A549 (cell line): ENCODE measurements around the gene RAI14. TPM values are rescaled to one million over a fixed set of nuclear protein-coding genes. Genes with fewer than 3 reads are reported as not detected.

Experiments used
- ATAC-seq, 2 experiments: fragments of 200-7000 bp in 1 of 2; fragments of >200 bp in 1 of 2; cut with Nextera tagmentation in 1 of 2; cut with Tn5 transposase in 1 of 2; 3 replicates each; pipeline versions ENCODE4 v1.8.0 to v1.9.1; 2018 to 2020; ENCODE audit warnings: mild to moderate bottlenecking in 1 of 2, moderate library complexity in 1 of 2
- CTCF ChIA-PET: fragments of 300-600 bp; sonication (Branson Sonifier 250); formaldehyde crosslinking; extraction: SDS; loops from one replicate; lab custom pipeline; 2021; ENCODE audit warnings: antibody characterized with exemption, inconsistent platforms; lab: Yijun Ruan, JAX
- POLR2A ChIA-PET: fragments of 350-600 bp; formaldehyde crosslinking; extraction: SDS; loops from one replicate; lab custom pipeline; 2021; ENCODE audit warnings: antibody characterized with exemption, inconsistent platforms; lab: Yijun Ruan, JAX
- DNase-seq, 2 experiments: peaks; one replicate each; pipeline versions ENCODE4 v3.0.0 to v3.0.0-alpha.2; 2011 to 2016; ENCODE audit warnings: low read depth in 1 of 2, low spot score in 1 of 2
- FAIRE-seq: peaks from 2 replicates; lab custom pipeline; 2011; peaks lifted over from hg19 to GRCh38; lab: Jason Lieb, UNC
- H3K27ac ChIP-seq, 2 experiments: fragments of >200 bp; sonication (Bioruptor Twin); formaldehyde crosslinking; 3 replicates each; pipeline ENCODE4 v1.5.1; 2016 to 2017
- H3K4me1 ChIP-seq: fragments of >200 bp; sonication (Bioruptor Twin); formaldehyde crosslinking; 3 replicates; pipeline ENCODE4 v1.6.1; 2016
- H3K4me2 ChIP-seq: fragments of >200 bp; sonication (Bioruptor Twin); formaldehyde crosslinking; 3 replicates; pipeline ENCODE4 v1.6.1; 2016
- H3K4me3 ChIP-seq: fragments of >200 bp; sonication (Bioruptor Twin); formaldehyde crosslinking; 3 replicates; pipeline ENCODE4 v1.5.1; 2016
- H3K9me3 ChIP-seq: fragments of >200 bp; sonication (Bioruptor Twin); formaldehyde crosslinking; 3 replicates; pipeline ENCODE4 v1.6.1; 2016
- CBX2 ChIP-seq: fragments of 200-600 bp; sonication (generic); IDR thresholded peaks from 2 replicates; pipeline ENCODE4 v1.6.1; 2016; ENCODE audit warnings: low read depth, mild to moderate bottlenecking, borderline replicate concordance
- CEBPB ChIP-seq, 2 experiments: fragments of >200 bp in 1 of 2; sonication (Bioruptor Twin) in 1 of 2; formaldehyde crosslinking in 1 of 2; IDR thresholded peaks; 2 replicates each; pipeline ENCODE4 v1.6.1; 2012 to 2016
- EHF ChIP-seq: fragments of 250-450 bp; sonication (Bioruptor Pico); IDR thresholded peaks from 2 replicates; pipeline ENCODE4 v1.5.0; 2020; ENCODE audit warnings: mild to moderate bottlenecking
- EP300 ChIP-seq, 2 experiments: fragments of >200 bp; sonication (Bioruptor Twin); formaldehyde crosslinking; IDR thresholded peaks; 2 replicates in 1 of 2; 3 replicates in 1 of 2; pipeline ENCODE4 v1.6.1; 2016 to 2017
- FOSL2 ChIP-seq, 2 experiments: fragments of 450-650 bp in 1 of 2; fragments of >200 bp in 1 of 2; sonication (Bioruptor Twin) in 1 of 2; formaldehyde crosslinking; IDR thresholded peaks; 2 replicates each; pipeline versions ENCODE4 v1.5.0 to v1.6.1; 2016 to 2020; ENCODE audit warnings: mild to moderate bottlenecking in 1 of 2, moderate library complexity in 1 of 2
- FOXS1 ChIP-seq: fragments of 250-450 bp; sonication (Bioruptor Pico); IDR thresholded peaks from 2 replicates; pipeline ENCODE4 v1.5.0; 2020; ENCODE audit warnings: mild to moderate bottlenecking, moderate library complexity
- GATA3 ChIP-seq: IDR thresholded peaks from 2 replicates; pipeline ENCODE4 v1.6.1; 2012; ENCODE audit warnings: borderline replicate concordance
- HOXB5 ChIP-seq: fragments of 250-450 bp; sonication (Bioruptor Pico); IDR thresholded peaks from 2 replicates; pipeline ENCODE4 v1.5.0; 2020; ENCODE audit warnings: mild to moderate bottlenecking, moderate library complexity
- JUN ChIP-seq, 2 experiments: fragments of >200 bp; sonication (Bioruptor Twin); formaldehyde crosslinking; IDR thresholded peaks; 2 replicates in 1 of 2; 3 replicates in 1 of 2; pipeline ENCODE4 v1.6.1; 2016 to 2017
- JUNB ChIP-seq: fragments of >200 bp; sonication (Bioruptor Twin); formaldehyde crosslinking; IDR thresholded peaks from 2 replicates; pipeline ENCODE4 v1.6.1; 2016
- KDM1A ChIP-seq: fragments of 200-600 bp; sonication (generic); IDR thresholded peaks from 2 replicates; pipeline ENCODE4 v1.6.1; 2016; ENCODE audit warnings: low read depth, mild to moderate bottlenecking
- NFE2L2 ChIP-seq: fragments of 150-350 bp; conservative IDR thresholded peaks from 2 replicates; pipeline ENCODE4 v1.6.1; 2014; ENCODE audit warnings: low read length
- RAD21 ChIP-seq, 2 experiments: fragments of >200 bp in 1 of 2; sonication (Bioruptor Twin) in 1 of 2; formaldehyde crosslinking in 1 of 2; IDR thresholded peaks in 1 of 2; conservative IDR thresholded peaks in 1 of 2; 2 replicates in 1 of 2; 3 replicates in 1 of 2; pipeline ENCODE4 v1.6.1; 2012 to 2018; ENCODE audit warnings: inconsistent platforms in 1 of 2
- RARB ChIP-seq: fragments of 250-450 bp; sonication (Bioruptor Pico); IDR thresholded peaks from 2 replicates; pipeline ENCODE4 v1.8.0; 2021; ENCODE audit warnings: mild to moderate bottlenecking, moderate library complexity
- SMC3 ChIP-seq: fragments of >200 bp; sonication (Bioruptor Twin); formaldehyde crosslinking; IDR thresholded peaks from 3 replicates; pipeline ENCODE4 v1.6.1; 2018; ENCODE audit warnings: inconsistent platforms
- TP53 ChIP-seq: fragments of 250-450 bp; sonication (Bioruptor Pico); IDR thresholded peaks from 2 replicates; pipeline ENCODE4 v1.5.0; 2021; ENCODE audit warnings: mild to moderate bottlenecking, moderate library complexity
- ZC3H11A ChIP-seq: fragments of 450-650 bp; IDR thresholded peaks from 2 replicates; pipeline ENCODE4 v1.6.1; 2014; ENCODE audit warnings: antibody characterized with exemption, mild to moderate bottlenecking
- ZSCAN20 ChIP-seq: fragments of 250-450 bp; sonication (Bioruptor Pico); IDR thresholded peaks from 2 replicates; pipeline ENCODE4 v1.8.0; 2022; ENCODE audit warnings: mild to moderate bottlenecking, moderate library complexity
- WGBS: methylation state at CpG from one replicate; pipeline ENCODE4 v1.1.6; 2017; ENCODE audit errors: missing lambda C conversion rate; 5-methylcytosine and 5-hydroxymethylcytosine counted together
- polyA plus RNA-seq, 4 experiments: library from polyadenylated mRNA; depleted of rRNA in 3 of 4; stranded (reverse); fragments of >200 nt; fragmentation: RNase III in 1 of 4; extraction: RNeasy Plus Mini Kit Qiagen cat#74134 plus additional on column Dnase treatment in 1 of 4; gene quantifications; 2 replicates in 3 of 4; 3 replicates in 1 of 4; pipeline ENCODE4 v1.2.3, GENCODE V29; 2011 to 2017
- TF ChIP-seq, protein P1 (sequence below): IDR thresholded peaks from 2 replicates; pipeline ENCODE4 v1.6.1; 2012
- TF ChIP-seq, protein P2 (sequence below): fragments of 200-600 bp; sonication (generic); IDR thresholded peaks from 2 replicates; pipeline ENCODE4 v1.6.1; 2016; ENCODE audit warnings: antibody characterized with exemption, mild to moderate bottlenecking, moderate library complexity
- TF ChIP-seq, protein P3 (sequence below): fragments of 250-450 bp; sonication (Bioruptor Pico); IDR thresholded peaks from 2 replicates; pipeline ENCODE4 v1.5.0; 2020; ENCODE audit warnings: low read depth, mild to moderate bottlenecking, moderate library complexity

Gene RAI14
- polyA plus RNA-seq, 2 of the 4 experiments (the other 2 are of a cell fraction): 71.9 to 97.7 TPM

GRCh38 chr5:34608368-34608767, 47.8 kb upstream of the RAI14 start:
- POLR2A ChIA-PET: interaction anchor here (1.5 to 2.8 kb wide), 4 partner anchors 9 to 79 kb away, joined by 6 to 22 read pairs (median 8); partner anchors contain the start of gene RAI14
- TF ChIP-seq, protein P1, sequence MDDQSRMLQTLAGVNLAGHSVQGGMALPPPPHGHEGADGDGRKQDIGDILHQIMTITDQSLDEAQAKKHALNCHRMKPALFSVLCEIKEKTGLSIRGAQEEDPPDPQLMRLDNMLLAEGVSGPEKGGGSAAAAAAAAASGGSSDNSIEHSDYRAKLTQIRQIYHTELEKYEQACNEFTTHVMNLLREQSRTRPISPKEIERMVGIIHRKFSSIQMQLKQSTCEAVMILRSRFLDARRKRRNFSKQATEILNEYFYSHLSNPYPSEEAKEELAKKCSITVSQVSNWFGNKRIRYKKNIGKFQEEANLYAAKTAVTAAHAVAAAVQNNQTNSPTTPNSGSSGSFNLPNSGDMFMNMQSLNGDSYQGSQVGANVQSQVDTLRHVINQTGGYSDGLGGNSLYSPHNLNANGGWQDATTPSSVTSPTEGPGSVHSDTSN: no peak
- TF ChIP-seq, all 56 proteins: peak for 0
- no peak overlapping the region for H3K4me3 ChIP-seq
- ATAC-seq (peak; percentile 27 to 32; a peak in 3 of 6 replicates), DNase-seq (no peak), FAIRE-seq (no peak)
- H3K9me3 ChIP-seq: no peaks in the 10 kb centered on the region
- 77% methylated on average over 3 of the region's 3 CpGs for WGBS
- H3K4me2 ChIP-seq: peak overlapping the region; percentile 66
- peaks cover 41% of the 10 kb centered on the region for H3K4me1 ChIP-seq
- H3K27ac ChIP-seq: peak overlapping the region; percentile 76 to 90
- CTCF ChIA-PET: interaction anchor here (0.8 to 3.0 kb wide), 6 partner anchors 9 to 86 kb away, joined by 3 to 13 read pairs (median 4); partner anchors contain the start of gene RAI14

- Histone ChIP-seq H3K4me2 (peak overlapping the region; percentile 66), H3K27ac (peak overlapping the region; percentile 76 to 90), H3K9me3 (no peaks in the 10 kb centered on the region), H3K4me1 (peaks cover 41% of the 10 kb centered on the region), H3K4me3 (no peak overlapping the region)
- POLR2A ChIA-PET: interaction anchor here (1.5 to 2.8 kb wide), 4 partner anchors 10 to 78 kb away, joined by 6 to 22 read pairs (median 8); partner anchors contain the start of gene RAI14
- FAIRE-seq: peak; percentile 76
- 7% methylated on average over 3 of the region's 3 CpGs for WGBS
- peak; percentile 84 to 85 for ATAC-seq
- peak in 1 of 2 experiments; percentile 49; a peak in 2 of 5 replicates for TF ChIP-seq JUN (IDR thresholded peaks at IDR 0.05)
- TF ChIP-seq JUNB: peak; percentile 81
- TF ChIP-seq CEBPB (IDR thresholded peaks at IDR 0.05): peak in 1 of 2 experiments; percentile 37; a peak in 1 of 4 replicates
- 0 out of 5 replicates have a peak, but pooled peaks of 1 of the 2 experiments have one; percentile 29 for TF ChIP-seq EP300 (IDR thresholded peaks at IDR 0.05)
- TF ChIP-seq RARB: no peak
- no peak for TF ChIP-seq SMC3
- TF ChIP-seq, protein P2, sequence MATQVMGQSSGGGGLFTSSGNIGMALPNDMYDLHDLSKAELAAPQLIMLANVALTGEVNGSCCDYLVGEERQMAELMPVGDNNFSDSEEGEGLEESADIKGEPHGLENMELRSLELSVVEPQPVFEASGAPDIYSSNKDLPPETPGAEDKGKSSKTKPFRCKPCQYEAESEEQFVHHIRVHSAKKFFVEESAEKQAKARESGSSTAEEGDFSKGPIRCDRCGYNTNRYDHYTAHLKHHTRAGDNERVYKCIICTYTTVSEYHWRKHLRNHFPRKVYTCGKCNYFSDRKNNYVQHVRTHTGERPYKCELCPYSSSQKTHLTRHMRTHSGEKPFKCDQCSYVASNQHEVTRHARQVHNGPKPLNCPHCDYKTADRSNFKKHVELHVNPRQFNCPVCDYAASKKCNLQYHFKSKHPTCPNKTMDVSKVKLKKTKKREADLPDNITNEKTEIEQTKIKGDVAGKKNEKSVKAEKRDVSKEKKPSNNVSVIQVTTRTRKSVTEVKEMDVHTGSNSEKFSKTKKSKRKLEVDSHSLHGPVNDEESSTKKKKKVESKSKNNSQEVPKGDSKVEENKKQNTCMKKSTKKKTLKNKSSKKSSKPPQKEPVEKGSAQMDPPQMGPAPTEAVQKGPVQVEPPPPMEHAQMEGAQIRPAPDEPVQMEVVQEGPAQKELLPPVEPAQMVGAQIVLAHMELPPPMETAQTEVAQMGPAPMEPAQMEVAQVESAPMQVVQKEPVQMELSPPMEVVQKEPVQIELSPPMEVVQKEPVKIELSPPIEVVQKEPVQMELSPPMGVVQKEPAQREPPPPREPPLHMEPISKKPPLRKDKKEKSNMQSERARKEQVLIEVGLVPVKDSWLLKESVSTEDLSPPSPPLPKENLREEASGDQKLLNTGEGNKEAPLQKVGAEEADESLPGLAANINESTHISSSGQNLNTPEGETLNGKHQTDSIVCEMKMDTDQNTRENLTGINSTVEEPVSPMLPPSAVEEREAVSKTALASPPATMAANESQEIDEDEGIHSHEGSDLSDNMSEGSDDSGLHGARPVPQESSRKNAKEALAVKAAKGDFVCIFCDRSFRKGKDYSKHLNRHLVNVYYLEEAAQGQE: no peak
- no peak for TF ChIP-seq ZC3H11A
- peak; percentile 33; the same call in 1 of the 2 replicates for TF ChIP-seq GATA3
- TF ChIP-seq EHF: no peak
- TF ChIP-seq FOSL2 (IDR thresholded peaks at IDR 0.05): peak; percentile 62
- TF ChIP-seq FOSL2 (CRISPR knock-in tag; IDR thresholded peaks at IDR 0.05): peak; percentile 70
- TF ChIP-seq RAD21 (conservative IDR thresholded peaks at IDR 0.05 in 1 of 2, IDR thresholded peaks at IDR 0.05 in 1 of 2): peak in 1 of 2 experiments; percentile 21; a peak in 1 of 5 replicates
- CTCF ChIA-PET: interaction anchor here (1.0 to 3.0 kb wide), 6 partner anchors 10 to 86 kb away, joined by 3 to 13 read pairs (median 4); partner anchors contain the start of gene RAI14
- peak; percentile 55 to 69 for DNase-seq
Observed at GRCh38 chr5:34608859-34609648, 47.1 kb upstream of the RAI14 start.

DNA sequence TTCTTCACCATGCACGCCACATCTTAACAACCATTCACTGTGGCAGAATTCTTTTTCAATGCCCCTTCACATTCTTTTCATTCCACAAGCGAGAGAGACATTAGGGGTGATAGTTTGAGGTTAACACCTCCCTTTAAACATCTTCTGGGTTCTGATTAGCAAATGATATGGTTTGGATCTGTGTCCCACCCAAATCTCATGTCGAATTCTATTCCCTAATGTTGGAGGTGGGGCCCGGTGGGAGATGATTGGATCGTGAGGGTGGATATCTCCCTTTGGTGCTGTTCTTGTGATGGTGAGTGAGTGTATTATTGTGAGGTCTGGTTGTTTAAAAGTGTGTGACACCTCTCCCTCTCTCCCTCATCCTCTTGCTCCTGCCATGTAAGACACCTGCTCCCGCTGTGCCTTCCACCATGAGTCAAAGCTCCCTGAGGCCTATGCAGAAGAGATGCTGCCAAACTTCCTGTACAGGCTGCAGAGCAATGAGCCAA, 46.1 kb upstream of the RAI14 start:
- Histone ChIP-seq H3K4me3 (no peak overlapping the region), H3K9me3 (no peaks in the 10 kb centered on the region), H3K4me2 (peak overlapping the region; percentile 66), H3K4me1 (peaks cover 41% of the 10 kb centered on the region), H3K27ac (peak overlapping the region; percentile 76 to 90)
- FAIRE-seq: no peak
- WGBS: 88% methylated on average over 6 of the region's 6 CpGs
- CTCF ChIA-PET: interaction anchor here (1.2 to 3.0 kb wide), 3 partner anchors 48 to 87 kb away, joined by 3 to 13 read pairs (median 3); no protein-coding TSS in a partner anchor
- no peak for DNase-seq
- POLR2A ChIA-PET: interaction anchor here (2.7 to 2.8 kb wide), 2 partner anchors 24 to 46 kb away, joined by 9 to 22 read pairs; partner anchors contain the start of gene RAI14
- ATAC-seq: no peak
- no peak for TF ChIP-seq HOXB5 (CRISPR knock-in tag)
- no peak for TF ChIP-seq FOXS1
- TF ChIP-seq ZSCAN20 (CRISPR knock-in tag): no peak
- TF ChIP-seq KDM1A: no peak
- TF ChIP-seq TP53: no peak
- TF ChIP-seq CBX2: no peak
- TF ChIP-seq, protein P2: no peak
- TF ChIP-seq GATA3: no peak
- TF ChIP-seq, protein P3, sequence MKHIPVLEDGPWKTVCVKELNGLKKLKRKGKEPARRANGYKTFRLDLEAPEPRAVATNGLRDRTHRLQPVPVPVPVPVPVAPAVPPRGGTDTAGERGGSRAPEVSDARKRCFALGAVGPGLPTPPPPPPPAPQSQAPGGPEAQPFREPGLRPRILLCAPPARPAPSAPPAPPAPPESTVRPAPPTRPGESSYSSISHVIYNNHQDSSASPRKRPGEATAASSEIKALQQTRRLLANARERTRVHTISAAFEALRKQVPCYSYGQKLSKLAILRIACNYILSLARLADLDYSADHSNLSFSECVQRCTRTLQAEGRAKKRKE (CRISPR knock-in tag): no peak
- no peak for TF ChIP-seq EP300 (IDR thresholded peaks at IDR 0.05)
- TF ChIP-seq NFE2L2: no peak
